DND-41 (cell line): ENCODE results near the gene ALDH3B1.
A peak's percentile ranks its signal among the peaks of the same experiment; 100 is the strongest.

ENCODE experiments used
- ATAC-seq: fragments of 200-7000 bp; cut with Tn5 transposase; 3 replicates; pipeline ENCODE4 v1.9.1; 2021; ENCODE audit warnings: low read depth; ENCODE audit not compliant: insufficient read depth
- DNase-seq: peaks from one replicate; pipeline ENCODE4 v3.0.0-alpha.2; 2020
- H2AFZ ChIP-seq: 2 replicates; pipeline ENCODE4 v1.6.0; 2012; ENCODE audit warnings: low read depth, low read length
- H3K27ac ChIP-seq: 2 replicates; pipeline ENCODE4 v1.5.1; 2012; ENCODE audit warnings: low read length, inconsistent platforms
- H3K27me3 ChIP-seq: fragments of 200-600 bp; sonication (generic); 2 replicates; pipeline ENCODE4 v1.6.0; 2012; ENCODE audit warnings: low read length, mild to moderate bottlenecking, inconsistent platforms; ENCODE audit not compliant: insufficient read depth, poor library complexity
- H3K36me3 ChIP-seq: 2 replicates; pipeline ENCODE4 v1.5.1; 2012; ENCODE audit warnings: low read length, inconsistent platforms; ENCODE audit not compliant: insufficient read depth
- H3K4me1 ChIP-seq: 2 replicates; pipeline ENCODE4 v1.5.1; 2012; ENCODE audit warnings: mild to moderate bottlenecking, low read length; ENCODE audit not compliant: insufficient read depth
- H3K4me2 ChIP-seq: 2 replicates; pipeline ENCODE4 v1.6.0; 2012; ENCODE audit warnings: mild to moderate bottlenecking, moderate library complexity, low read length, inconsistent platforms; ENCODE audit not compliant: insufficient read depth
- H3K4me3 ChIP-seq, 2 experiments: fragments of 200-600 bp in 1 of 2; shearing (Covaris generic) in 1 of 2; 2 replicates each; pipeline ENCODE4 v1.5.1; 2012 to 2016; ENCODE audit warnings: inconsistent platforms in 2 of 2, low read length in 2 of 2, mild to moderate bottlenecking in 2 of 2, low read depth in 1 of 2, moderate library complexity in 1 of 2
- H3K79me2 ChIP-seq: 2 replicates; pipeline ENCODE4 v1.6.0; 2012; ENCODE audit warnings: low read length, inconsistent platforms; ENCODE audit not compliant: insufficient read depth
- H3K9ac ChIP-seq: 2 replicates; pipeline ENCODE4 v1.6.0; 2012; ENCODE audit warnings: low read depth, mild to moderate bottlenecking, inconsistent platforms, low read length, moderate library complexity
- H3K9me3 ChIP-seq: 2 replicates; pipeline ENCODE4 v1.5.1; 2012; ENCODE audit warnings: low read length, moderate library complexity, mild to moderate bottlenecking, inconsistent platforms; ENCODE audit not compliant: insufficient read depth, severe bottlenecking
- H4K20me1 ChIP-seq: 2 replicates; pipeline ENCODE4 v1.6.0; 2012; ENCODE audit warnings: low read length; ENCODE audit not compliant: insufficient read depth
- CTCF ChIP-seq: IDR thresholded peaks from 2 replicates; pipeline ENCODE4 v1.5.1; 2012; ENCODE audit warnings: borderline replicate concordance, low read length, moderate library complexity, mild to moderate bottlenecking; ENCODE audit not compliant: poor library complexity, severe bottlenecking; ENCODE audit errors: extremely low read depth
- EZH2 ChIP-seq: IDR thresholded peaks from 3 replicates; pipeline ENCODE4 v1.6.1; 2012; ENCODE audit warnings: borderline replicate concordance, low read depth, mild to moderate bottlenecking, moderate library complexity, low read length, inconsistent platforms; ENCODE audit not compliant: severe bottlenecking

Gene ALDH3B1

DNA sequence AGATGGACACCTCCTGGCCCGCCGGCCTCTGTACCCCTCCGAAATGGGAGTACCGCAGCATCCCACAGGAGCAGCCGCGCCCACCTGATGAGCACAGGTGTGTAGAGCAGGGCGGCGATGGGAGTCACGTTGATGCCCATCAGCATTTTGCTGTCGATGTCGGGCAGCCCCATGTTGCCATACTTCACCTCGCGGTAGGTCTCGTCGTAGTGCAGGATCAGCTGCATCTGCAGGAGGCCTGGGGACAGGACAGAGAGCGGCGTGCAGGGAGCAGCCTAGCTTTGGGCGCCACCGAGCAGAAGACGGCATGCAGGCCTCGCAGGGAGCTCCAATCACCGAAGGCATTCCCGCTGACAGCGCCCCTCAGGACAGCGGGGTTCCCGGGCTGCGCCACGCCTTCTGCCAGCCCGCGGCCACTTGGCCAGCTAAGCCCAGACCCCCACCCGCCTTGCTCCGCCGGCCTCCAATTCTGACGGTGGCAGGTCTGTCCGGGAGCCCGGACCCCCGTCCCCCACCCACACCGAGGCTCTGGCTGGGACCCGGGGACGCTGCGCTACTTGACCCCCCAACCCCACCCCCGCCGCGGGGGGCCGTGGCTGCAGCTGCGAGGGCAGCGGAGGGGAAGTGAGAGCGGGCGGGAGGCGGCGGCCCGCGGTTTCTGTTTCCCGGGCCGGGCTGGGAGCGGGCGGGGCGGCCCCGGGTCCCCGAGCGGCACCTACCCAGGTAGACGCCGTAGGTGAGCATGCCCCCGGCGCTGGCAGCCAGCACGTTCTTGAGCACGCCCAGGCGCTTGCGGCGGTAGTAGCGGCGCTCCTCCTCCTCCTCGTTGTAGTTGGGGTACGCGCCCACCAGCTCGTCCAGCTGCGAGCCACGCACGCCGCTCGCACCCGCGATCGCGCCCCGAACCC, 6.9 kb upstream of the ALDH3B1 start:
- no peak overlapping the region for H3K4me3 ChIP-seq
- H3K4me2 ChIP-seq = no peak overlapping the region
- H2AFZ ChIP-seq = no peak overlapping the region
- H3K4me1 ChIP-seq = peaks cover 14% of the 10 kb centered on the region
- peaks cover 17% of the 10 kb centered on the region for H3K27me3 ChIP-seq
- H3K9me3 ChIP-seq = no peaks in the 10 kb centered on the region
- no peak for TF ChIP-seq EZH2
- TF ChIP-seq CTCF = no peak
- H3K36me3 ChIP-seq = no peaks in the 10 kb centered on the region
- DNase-seq (no peak), ATAC-seq (peak; percentile 23; the same call in 1 of the 3 replicates)
- H4K20me1 ChIP-seq = peaks cover 5% of the 10 kb centered on the region; the same call in 1 of the 2 replicates
- H3K79me2 ChIP-seq = no peaks in the 10 kb centered on the region
- no peak overlapping the region for H3K9ac ChIP-seq
- H3K27ac ChIP-seq = no peak overlapping the region

GRCh38 chr11:68003846-68004550, 6.1 kb upstream of the ALDH3B1 start, which contains the start of gene UNC93B1:
Gene UNC93B1, minus strand, starts transcription at chr11:68004097. Its CDS starts 54 bp downstream, at chr11:68004043.
- DNase-seq = peak; percentile 55

DNA sequence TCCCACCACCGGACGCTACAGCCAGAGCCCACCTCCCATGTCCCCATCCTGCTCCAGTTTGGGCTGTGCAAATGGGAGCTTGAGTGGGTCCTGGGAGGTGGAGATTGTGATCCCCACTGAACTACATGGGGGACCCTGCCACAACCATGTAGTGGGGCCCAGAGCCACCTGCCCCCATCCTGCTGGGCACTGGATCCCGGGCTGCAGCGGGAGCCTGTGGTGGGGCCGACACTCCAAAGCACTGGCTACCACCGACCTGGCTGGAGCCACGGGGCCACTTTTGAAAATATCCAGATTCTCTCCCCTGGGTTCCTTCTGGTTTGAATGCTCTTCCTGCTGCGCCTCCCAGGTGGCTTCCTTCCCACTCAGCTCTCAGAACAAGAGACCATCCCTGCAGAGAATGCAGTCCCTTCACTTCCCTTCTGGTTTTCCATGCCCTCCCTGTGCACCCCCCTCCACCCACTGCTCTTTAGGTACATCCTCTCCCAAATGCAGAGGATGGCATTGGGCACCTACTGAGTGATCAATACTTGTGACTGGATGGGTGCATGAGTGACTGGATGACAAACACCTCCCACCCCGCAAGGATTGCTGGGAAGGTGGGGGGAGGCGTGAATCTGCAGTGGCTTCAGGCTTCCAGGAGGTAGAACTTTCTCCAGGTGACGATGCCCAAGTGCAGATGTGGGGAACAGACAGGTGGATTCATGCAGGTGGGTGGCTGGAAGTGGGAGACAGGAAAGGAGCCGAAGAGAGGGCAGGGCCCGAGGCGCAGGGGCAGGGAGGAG, 5.4 kb upstream of the ALDH3B1 start:
- DNase-seq (no peak), ATAC-seq (no peak)
- peak overlapping the region; percentile 13; the same call in 1 of the 2 replicates for H3K9ac ChIP-seq
- no peak for TF ChIP-seq CTCF
- TF ChIP-seq EZH2 = no peak
- peak overlapping the region; percentile 53 for H3K4me2 ChIP-seq
- peaks cover 5% of the 10 kb centered on the region; the same call in 1 of the 2 replicates for H4K20me1 ChIP-seq
- no peaks in the 10 kb centered on the region for H3K36me3 ChIP-seq
- H2AFZ ChIP-seq = no peak overlapping the region; the same call in 1 of the 2 replicates
- no peaks in the 10 kb centered on the region for H3K79me2 ChIP-seq
- no peak overlapping the region for H3K27ac ChIP-seq
- H3K27me3 ChIP-seq = peaks cover 17% of the 10 kb centered on the region
- peaks cover 14% of the 10 kb centered on the region for H3K4me1 ChIP-seq
- H3K9me3 ChIP-seq = no peaks in the 10 kb centered on the region
- H3K4me3 ChIP-seq = peak overlapping the region in 1 of 2 experiments; percentile 40; a peak in 2 of 4 replicates

More at GRCh38 chr11:68003846-68004550, 6.1 kb upstream of the ALDH3B1 start, which contains the start of gene UNC93B1:
- no peaks in the 10 kb centered on the region for H3K36me3 ChIP-seq
- peaks cover 14% of the 10 kb centered on the region for H3K4me1 ChIP-seq
- ATAC-seq = peak; percentile 77
- H4K20me1 ChIP-seq = peaks cover 5% of the 10 kb centered on the region; the same call in 1 of the 2 replicates
- H3K9me3 ChIP-seq = no peaks in the 10 kb centered on the region
- H3K4me3 ChIP-seq = peak within 1 kb of the TSS in 1 of 2 experiments; percentile 40; a peak in 2 of 4 replicates
- H3K9ac ChIP-seq = peak within 1 kb of the TSS; percentile 13; the same call in 1 of the 2 replicates
- H3K4me2 ChIP-seq = peak within 1 kb of the TSS; percentile 53
- H3K27ac ChIP-seq = no peak within 1 kb of the TSS
- H3K27me3 ChIP-seq = peaks cover 17% of the 10 kb centered on the region
- no peak within 1 kb of the TSS; the same call in 1 of the 2 replicates for H2AFZ ChIP-seq
- H3K79me2 ChIP-seq = no peaks in the 10 kb centered on the region
- TF ChIP-seq EZH2 (no peak), CTCF (no peak)
